ENCODE results near the gene DCTD.

DCTD gene

GRCh38 chr4:182917182-182918043 lies at the start of gene DCTD:
Gene DCTD (minus strand): TSS chr4:182917386. CDS start chr4:182915568, 1,818 bp downstream.
- FAIRE-seq (no peak), DNase-seq (ENCODE audit: low spot score) (peak; percentile 10)

DNA sequence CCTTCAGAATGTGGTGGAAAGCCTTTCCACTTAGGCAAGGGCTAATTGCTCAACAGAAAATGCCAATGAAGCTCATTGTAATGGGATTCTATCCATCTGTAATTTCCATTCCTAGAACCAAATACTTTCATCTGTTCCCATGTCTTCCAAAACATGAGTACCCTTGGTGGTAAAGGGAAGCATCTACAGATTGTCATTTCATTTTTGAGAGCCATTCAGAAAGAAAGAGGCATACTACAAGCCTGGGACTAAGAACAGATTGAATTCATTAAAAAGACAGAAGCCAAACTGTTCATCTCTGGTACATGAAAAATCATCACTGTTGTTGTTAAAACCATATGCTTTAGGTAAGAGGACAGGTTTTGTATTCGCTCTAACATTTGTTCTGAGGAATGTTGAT lies 43.6 kb upstream of the DCTD start:
- DNase-seq (ENCODE audit: low spot score): no peak
- FAIRE-seq: no peak

DNA sequence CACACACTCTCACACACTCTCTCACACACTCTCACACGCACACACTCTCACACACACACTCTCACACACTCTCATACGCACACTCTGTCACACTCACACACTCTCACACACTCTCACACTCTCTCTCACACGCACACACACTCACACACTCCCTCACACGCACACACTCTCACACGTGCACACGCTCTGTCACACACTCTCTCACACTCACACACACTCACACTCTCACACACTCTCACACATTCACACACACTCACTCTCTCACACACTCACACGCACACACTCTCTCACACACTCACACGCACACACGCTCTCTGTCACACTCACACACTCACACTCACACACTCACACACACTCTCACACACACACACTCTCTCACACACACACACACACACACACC lies 43.0 kb upstream of the DCTD start:
- no peak for FAIRE-seq

DNA sequence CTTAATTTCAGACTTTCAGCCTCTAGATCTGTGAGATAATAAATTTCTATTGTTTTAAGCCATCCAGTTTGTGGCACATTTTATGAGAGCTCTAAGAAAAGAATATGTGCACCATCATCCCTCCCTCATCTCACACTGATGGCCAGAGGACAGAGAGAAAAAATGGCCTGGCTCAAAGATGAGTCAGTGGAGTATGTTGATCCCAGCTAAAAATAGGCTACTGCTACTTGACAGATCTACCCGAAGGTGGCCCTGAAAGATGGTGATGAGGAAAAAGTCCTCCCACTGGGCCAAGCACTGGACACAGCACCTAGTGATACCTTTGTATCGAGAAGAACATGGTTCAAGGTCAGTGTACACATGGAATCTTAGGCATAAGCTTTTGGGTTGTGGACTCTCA lies 38.2 kb upstream of the DCTD start:
- DNase-seq (ENCODE audit: low spot score) (no peak), FAIRE-seq (no peak)

More for the DNA sequence above, 43.0 kb upstream of the DCTD start:
- no peak for DNase-seq (ENCODE audit: low spot score)

DNA sequence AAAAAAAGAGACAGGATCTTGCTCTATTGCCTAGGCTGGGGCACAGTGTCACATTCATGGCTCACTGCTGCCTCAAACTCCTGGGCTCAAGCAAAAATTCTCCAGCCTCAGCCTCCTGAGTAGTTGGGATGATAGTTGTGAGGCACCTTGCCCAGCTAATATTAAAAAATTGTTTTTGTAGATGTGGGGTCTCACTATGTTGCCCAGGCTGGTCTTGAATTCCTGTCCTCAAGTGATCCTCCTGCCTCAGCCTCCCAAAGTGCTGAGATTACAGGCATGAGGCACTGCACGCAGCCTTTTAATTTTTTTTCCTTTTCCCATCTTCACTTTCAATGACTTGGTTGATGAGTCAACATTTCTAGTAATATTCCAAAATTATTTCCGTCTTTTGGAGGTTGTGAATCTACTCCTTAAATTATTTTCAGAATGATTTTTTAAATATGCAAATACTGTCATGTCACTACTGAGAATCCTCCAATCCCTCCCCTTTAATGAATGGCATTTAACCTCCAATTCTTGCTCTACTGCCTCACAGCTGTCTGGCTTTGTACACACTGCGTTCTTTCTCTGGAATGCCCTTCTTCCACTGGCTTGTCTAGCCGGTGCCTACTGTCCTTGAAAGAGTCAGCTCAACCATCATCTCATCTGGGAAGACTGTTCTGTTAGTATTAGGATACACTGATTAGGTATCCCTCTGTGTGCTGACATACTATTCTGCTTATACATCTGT lies 27.5 kb upstream of the DCTD start:
- DNase-seq (ENCODE audit: low spot score) (no peak), FAIRE-seq (no peak)

DNA sequence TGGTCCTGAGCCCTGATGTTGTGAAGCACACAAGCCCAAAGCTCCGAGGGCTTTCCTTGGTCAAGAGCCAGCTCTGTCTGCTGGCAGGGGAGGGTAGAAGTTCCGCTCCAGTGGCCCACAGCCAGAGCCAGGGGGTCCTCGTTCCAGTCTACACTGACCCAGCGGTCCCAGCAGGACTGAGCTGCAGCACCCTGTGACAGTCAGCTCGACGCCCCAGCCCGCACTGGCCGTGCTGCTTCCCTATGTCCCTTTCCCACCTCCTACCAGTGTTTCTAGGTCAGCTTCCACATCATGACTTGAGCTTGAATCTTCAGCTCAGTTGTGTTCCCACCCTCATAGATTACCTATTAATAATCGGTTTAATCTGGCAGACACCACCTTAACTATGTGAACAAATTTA lies 22.5 kb upstream of the DCTD start:
- FAIRE-seq: no peak
- no peak for DNase-seq (ENCODE audit: low spot score)

GRCh38 chr4:182938205-182938645 lies 21.0 kb upstream of the DCTD start:
- FAIRE-seq: no peak

DNA sequence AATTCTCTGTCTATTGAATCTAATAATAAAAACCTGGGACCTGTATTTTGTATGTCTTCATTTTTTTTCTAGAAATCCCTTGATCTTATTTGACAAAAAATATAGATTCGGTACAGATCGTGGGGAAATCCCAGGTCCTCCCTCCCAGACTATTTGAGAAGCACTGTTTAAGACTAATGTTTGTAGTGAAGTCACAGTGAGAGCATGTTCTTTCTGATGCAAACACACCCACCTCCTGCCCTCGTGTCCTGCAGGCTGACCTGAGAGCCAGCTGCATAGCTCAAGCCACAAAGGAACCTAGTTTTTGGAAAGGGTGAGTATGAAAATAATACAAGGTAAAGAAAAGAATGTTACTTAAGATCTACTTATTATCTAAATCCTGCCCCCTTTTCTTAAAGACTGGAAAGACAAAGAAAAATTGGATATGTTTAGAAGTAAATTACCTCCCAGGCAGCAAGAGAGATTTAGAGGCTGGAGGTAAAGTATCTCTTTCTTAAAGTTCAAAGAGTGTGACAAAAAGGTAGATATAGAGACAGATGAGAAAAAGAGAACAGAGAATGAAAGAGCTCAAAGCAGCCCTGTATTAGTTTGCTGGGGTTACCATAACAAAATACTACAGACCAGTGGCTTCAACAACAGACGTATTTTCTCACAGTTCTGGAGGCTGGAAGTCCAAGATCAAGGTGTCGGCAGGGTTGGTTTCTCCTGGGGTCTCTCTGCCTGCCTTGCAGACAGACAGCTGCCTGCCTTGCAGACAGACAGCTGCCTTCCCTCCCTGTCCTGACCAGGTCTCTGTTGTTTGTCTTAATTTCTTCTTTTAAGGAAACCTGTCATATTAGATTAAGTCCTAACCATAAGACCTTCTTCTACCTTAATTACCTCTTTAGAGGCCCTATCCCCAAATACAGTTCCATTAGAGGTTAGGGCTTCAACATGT lies 20.4 kb upstream of the DCTD start:
- FAIRE-seq: no peak
- no peak for DNase-seq (ENCODE audit: low spot score)

More at GRCh38 chr4:182938205-182938645, 21.0 kb upstream of the DCTD start:
- DNase-seq (ENCODE audit: low spot score): peak; percentile 20

GRCh38 chr4:182932651-182933050 lies 15.5 kb upstream of the DCTD start:
- no peak for DNase-seq (ENCODE audit: low spot score)
- FAIRE-seq: no peak

DNA sequence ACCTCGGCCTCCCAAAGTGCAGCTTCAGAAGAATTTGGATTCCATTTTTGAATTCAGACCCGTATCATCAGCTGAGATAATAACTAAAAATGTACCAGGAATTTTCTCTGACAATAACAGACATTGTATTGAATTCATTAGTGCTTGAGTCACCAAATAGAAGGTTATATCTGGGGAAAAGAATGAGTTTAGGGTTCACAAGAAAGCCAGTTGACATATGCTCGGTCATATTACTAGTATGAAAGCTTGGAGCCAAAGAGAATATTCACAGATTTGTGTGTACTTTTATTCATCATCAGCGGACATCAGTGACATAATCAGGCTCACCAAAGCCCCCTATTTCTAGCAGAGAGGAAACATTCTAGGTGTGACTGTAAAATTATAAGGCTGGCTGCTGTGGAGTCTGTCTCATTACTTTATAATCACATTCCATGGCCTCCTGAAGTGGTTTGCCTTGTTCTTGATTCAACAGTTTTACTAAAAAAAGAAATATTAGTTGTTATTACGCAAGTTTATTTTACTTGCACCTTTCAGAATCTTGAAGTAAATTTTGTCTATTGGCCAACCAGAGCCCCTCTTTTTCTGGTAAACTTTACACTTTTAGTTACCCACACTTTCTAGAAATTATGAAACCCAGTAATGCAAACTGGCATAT lies 14.6 kb upstream of the DCTD start:
- DNase-seq (ENCODE audit: low spot score) (no peak), FAIRE-seq (no peak)

DNA sequence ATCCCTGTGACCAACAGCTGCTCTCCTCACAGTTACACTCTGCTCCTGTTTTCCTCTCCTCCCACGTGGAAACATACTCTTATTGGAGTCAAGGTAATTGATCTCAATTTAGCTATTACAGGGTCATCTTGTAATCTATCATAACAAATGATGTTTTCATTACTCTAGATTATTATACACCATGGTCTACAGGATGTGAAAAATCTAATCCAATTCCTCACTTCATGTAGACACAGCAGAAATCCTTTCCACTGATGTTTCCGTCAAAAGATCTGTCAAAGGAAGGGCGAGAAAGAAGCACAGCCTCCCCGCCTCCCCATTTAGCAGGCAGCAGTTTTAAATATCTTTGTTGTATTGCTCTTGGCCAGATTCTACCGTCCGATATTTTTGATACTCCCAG lies 13.7 kb upstream of the DCTD start:
- FAIRE-seq (no peak), DNase-seq (ENCODE audit: low spot score) (no peak)

- DNase-seq (ENCODE audit: low spot score): peak; percentile 73
- FAIRE-seq: peak; percentile 58
Measured at GRCh38 chr4:182929296-182929695, 12.1 kb upstream of the DCTD start.

GRCh38 chr4:182928061-182928460 lies 10.9 kb upstream of the DCTD start:
- FAIRE-seq (no peak), DNase-seq (ENCODE audit: low spot score) (no peak)

DNA sequence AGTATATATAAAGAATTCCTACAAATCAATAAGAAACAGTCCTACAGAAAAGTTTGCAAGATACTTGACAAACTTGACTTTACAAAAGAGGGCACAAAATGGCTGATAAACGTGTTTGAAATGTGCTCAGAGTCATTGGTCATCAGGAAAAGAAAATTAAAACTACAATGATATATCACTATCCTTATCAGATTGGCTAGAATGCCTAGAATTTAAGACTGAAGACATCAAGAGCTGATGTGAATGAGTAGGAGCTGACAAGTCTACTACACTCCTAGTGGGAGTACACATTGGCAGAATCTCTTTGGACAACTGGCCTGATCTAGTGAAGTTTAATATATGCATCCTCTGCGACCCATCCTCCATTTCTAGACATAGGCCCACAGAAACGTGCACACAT lies 10.3 kb upstream of the DCTD start:
- DNase-seq (ENCODE audit: low spot score): no peak
- FAIRE-seq: no peak

DNA sequence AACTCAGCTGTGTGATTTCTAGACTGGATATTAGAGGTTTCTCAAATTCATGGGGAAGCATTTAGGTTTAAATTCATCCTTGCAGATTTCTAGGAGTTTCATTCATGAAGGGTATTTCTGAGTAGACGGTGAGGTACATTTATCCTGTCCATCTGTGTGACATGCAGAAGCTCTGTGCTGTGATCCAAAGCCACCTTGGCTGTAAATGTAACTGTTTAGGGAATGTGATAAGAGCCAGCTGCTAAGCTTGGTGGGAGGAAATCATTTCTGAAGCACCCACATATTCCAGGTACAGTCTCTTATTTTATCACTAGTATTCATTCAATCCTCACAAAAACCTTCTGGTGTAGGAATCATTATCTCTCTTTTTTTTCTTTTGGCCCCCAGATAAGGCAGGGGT lies 8.7 kb upstream of the DCTD start:
- DNase-seq (ENCODE audit: low spot score) (no peak), FAIRE-seq (no peak)

DNA sequence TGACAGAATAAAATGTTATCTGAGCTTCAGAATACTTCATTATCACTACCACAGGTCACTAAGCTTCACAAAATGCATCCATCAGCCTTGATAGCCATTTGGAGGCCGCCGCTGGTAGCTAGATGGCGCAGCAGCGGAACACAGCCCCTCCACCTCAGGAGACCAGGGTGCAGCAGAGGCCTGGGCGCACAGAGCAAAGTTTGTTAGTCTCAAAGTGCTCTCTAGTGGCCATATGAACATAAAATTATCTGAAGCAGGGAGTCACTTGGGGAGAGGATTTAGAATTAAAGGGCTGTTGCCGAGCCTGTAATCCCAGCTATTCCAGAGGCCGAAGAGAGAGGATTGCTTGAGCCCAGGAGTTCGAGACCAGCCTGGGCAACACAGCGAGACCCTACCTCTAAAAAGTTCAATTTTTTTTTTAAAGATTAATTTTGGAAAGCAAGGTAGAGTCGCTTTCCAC lies 8.1 kb upstream of the DCTD start:
- FAIRE-seq: peak; percentile 39
- DNase-seq (ENCODE audit: low spot score): peak; percentile 61

DNA sequence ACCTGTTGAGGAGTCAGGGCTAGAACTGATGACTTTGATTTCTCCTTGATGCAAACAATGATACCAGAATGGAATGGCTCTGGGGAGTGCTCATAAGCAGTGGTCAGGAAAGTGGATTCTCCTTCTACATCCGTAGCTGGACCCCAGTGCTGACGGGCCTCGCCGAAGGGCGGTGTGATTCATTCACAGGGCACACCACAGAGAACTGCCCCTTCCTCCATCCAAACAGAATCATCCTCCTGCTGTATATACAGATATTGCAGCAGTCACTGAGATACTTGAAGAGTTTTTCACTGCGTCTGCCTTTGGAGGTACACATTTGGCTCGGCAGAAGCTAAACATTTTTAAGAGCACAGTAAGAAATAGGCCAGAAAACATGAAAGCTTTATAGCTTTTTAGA lies 7.3 kb upstream of the DCTD start:
- FAIRE-seq: no peak
- DNase-seq (ENCODE audit: low spot score): no peak

- FAIRE-seq (no peak), DNase-seq (ENCODE audit: low spot score) (no peak)
Measured at GRCh38 chr4:182923796-182924340, 6.7 kb upstream of the DCTD start.

DNA sequence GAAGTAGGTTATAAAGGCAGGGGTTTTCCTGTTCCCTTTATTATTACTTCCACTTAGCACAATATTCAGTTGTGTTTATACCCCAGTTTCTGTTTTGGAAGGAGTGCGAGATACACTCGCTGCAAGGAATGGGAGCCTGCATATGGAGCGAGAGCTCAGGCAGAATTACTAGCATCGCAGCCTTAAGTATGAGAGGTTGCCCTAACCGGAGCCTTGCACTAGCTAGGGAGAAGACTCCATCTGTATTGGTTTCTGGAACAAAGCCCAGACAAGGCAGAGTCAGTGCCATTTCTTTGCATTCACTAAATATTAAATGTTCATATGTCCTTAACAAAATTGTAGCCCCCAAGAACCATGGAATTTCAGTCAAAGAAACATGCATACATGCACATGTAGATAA lies 6.2 kb upstream of the DCTD start:
- DNase-seq (ENCODE audit: low spot score): no peak
- FAIRE-seq: no peak

GRCh38 chr4:182922501-182923284 lies 5.5 kb upstream of the DCTD start:
- FAIRE-seq (peak; percentile 82), DNase-seq (ENCODE audit: low spot score) (peak; percentile 58)

Data from RCC 7860 (cell line).